Measurements from ENCODE around the gene CCR9. TPM values are rescaled to one million over a fixed set of nuclear protein-coding genes. Genes with fewer than 3 reads are reported as not detected.

Gene CCR9
- total and polyA plus RNA-seq, 10 of the 15 experiments (the other 5 are each of a cell fraction or from before 2014, with no cell fraction given), result 0.05 to 3.9 (median 2.4) TPM

- no peak for TF ChIP-seq ELK1 (IDR thresholded peaks at IDR 0.05; ENCODE audit: low read depth, low read length)
- no peak for TF ChIP-seq USF1 (IDR thresholded peaks at IDR 0.05; ENCODE audit: borderline replicate concordance, extremely low read length, insufficient read depth, low read depth, low read length)
- no peak for TF ChIP-seq ZNF622 (IDR thresholded peaks at IDR 0.05)
- no peak for TF ChIP-seq ZNF207 (IDR thresholded peaks at IDR 0.05; ENCODE audit: borderline replicate concordance)
- TF ChIP-seq MXI1 (IDR thresholded peaks at IDR 0.05; ENCODE audit: low read depth, low read length), result no peak
- peak; percentile 57 for TF ChIP-seq IRF4 (IDR thresholded peaks at IDR 0.05; ENCODE audit: low read depth, low read length)
- no peak for TF ChIP-seq ZBTB33 (IDR thresholded peaks at IDR 0.05)
- TF ChIP-seq E2F8 (IDR thresholded peaks at IDR 0.05; ENCODE audit: low read depth, partially characterized antibody), result no peak
- no peak for TF ChIP-seq MTA3 (IDR thresholded peaks at IDR 0.05; ENCODE audit: borderline replicate concordance, low read length)
- no peak for TF ChIP-seq HSF1 (IDR thresholded peaks at IDR 0.05; ENCODE audit: low read depth, low read length)
- no peak for TF ChIP-seq FOXM1 (IDR thresholded peaks at IDR 0.05; ENCODE audit: low read depth, low read length)
- TF ChIP-seq BCL3 (IDR thresholded peaks at IDR 0.05; ENCODE audit: borderline replicate concordance, insufficient read depth, low read depth, low read length, poor library complexity, severe bottlenecking), result no peak
- no peak for TF ChIP-seq SRF (IDR thresholded peaks at IDR 0.05; ENCODE audit: low read depth in 2 of 2, low read length in 2 of 2)
- TF ChIP-seq RCOR1 (conservative IDR thresholded peaks at IDR 0.05; ENCODE audit: low read depth, low read length), result no peak
- TF ChIP-seq SMC3 (IDR thresholded peaks at IDR 0.05; ENCODE audit: borderline replicate concordance, low read length), result peak; percentile 99
- no peak for TF ChIP-seq RBBP5 (conservative IDR thresholded peaks at IDR 0.05)
- TF ChIP-seq PML (IDR thresholded peaks at IDR 0.05; ENCODE audit: low read length), result no peak
- TF ChIP-seq POU2F2 (IDR thresholded peaks at IDR 0.05; ENCODE audit: borderline replicate concordance, low read depth, low read length), result 0 out of 3 replicates have a peak, but pooled peaks have one; percentile 10
- TF ChIP-seq CREM (IDR thresholded peaks at IDR 0.05; ENCODE audit: low read depth), result no peak
Measured at GRCh38 chr3:45938864-45939263, 52.5 kb downstream of the CCR9 start (continued).
